H1 (cell line): ENCODE data around the gene PNMA6E.

Experiments used
- CTCF ChIP-seq, 3 experiments: IDR thresholded peaks; 1 replicate in 2 of 3; 2 replicates in 1 of 3; pipeline versions ENCODE4 v1.5.1 to v1.6.1; 2011; ENCODE audit warnings: low read length in 3 of 3, mild to moderate bottlenecking in 3 of 3, inconsistent platforms in 2 of 3, low read depth in 1 of 3, moderate library complexity in 1 of 3; ENCODE audit not compliant: insufficient read depth in 1 of 3; ENCODE audit errors: control extremely low read depth in 1 of 3
- EP300 ChIP-seq, 2 experiments: IDR thresholded peaks; 1 replicate in 1 of 2; 2 replicates in 1 of 2; pipeline ENCODE4 v1.6.1; 2011 to 2012; ENCODE audit warnings: low read depth in 2 of 2, low read length in 2 of 2, mild to moderate bottlenecking in 2 of 2, borderline replicate concordance in 1 of 2, inconsistent platforms in 1 of 2, moderate library complexity in 1 of 2
- JUND ChIP-seq: IDR thresholded peaks from 2 replicates; pipeline ENCODE4 v1.6.1; 2011; ENCODE audit warnings: mild to moderate bottlenecking, improper control_type of control experiment, low read length
- SRF ChIP-seq: IDR thresholded peaks from 2 replicates; pipeline ENCODE4 v1.6.1; 2011; ENCODE audit warnings: mild to moderate bottlenecking, low read depth, low read length, moderate library complexity
- ZNF274 ChIP-seq: IDR thresholded peaks from 2 replicates; pipeline ENCODE4 v1.7.0; 2012; ENCODE audit warnings: low read length, borderline replicate concordance; ENCODE audit errors: extremely low read depth

- TF ChIP-seq CTCF (IDR thresholded peaks at IDR 0.05; ENCODE audit: control extremely low read depth in 1 of 3, insufficient read depth in 1 of 3, low read depth in 1 of 3, low read length in 3 of 3) (no peak), ZNF274 (no peak), SRF (no peak), JUND (no peak), EP300 (IDR thresholded peaks at IDR 0.05; ENCODE audit: borderline replicate concordance in 1 of 2, low read depth in 2 of 2, low read length in 2 of 2) (no peak)
Measured at GRCh38 chrX:153395613-153396319, 5.4 kb downstream of the PNMA6E start.
